ENCODE data around the gene RBBP6. TPM values are rescaled to one million over a fixed set of nuclear protein-coding genes. Genes with fewer than 3 reads are reported as not detected.

The RBBP6 gene
- total and polyA plus RNA-seq, 9 of the 15 experiments (the other 6 are each of a cell fraction or from before 2014, with no cell fraction given) = 19.2 to 76.6 (median 42.7) TPM

GRCh38 chr16:24572069-24572468 lies 32.7 kb downstream of the RBBP6 start (continued):
- TF ChIP-seq GTF3C2 (IDR thresholded peaks at IDR 0.05; ENCODE audit: borderline replicate concordance, extremely low read depth, insufficient read length) (no peak), THRAP3 (IDR thresholded peaks at IDR 0.05; ENCODE audit: borderline replicate concordance) (0 out of 2 replicates have a peak, but pooled peaks have one; percentile 50), FOXP1 (CRISPR knock-in tag; IDR thresholded peaks at IDR 0.05) (no peak), ZNF449 (CRISPR knock-in tag; IDR thresholded peaks at IDR 0.05) (no peak), POLR2A (conservative IDR thresholded peaks at IDR 0.05) (peak; percentile 55), NELFE (IDR thresholded peaks at IDR 0.05; ENCODE audit: insufficient read depth, insufficient read length) (no peak), ZNF277 (CRISPR knock-in tag; IDR thresholded peaks at IDR 0.05; ENCODE audit: borderline replicate concordance) (no peak), MAFG (tag; conservative IDR thresholded peaks at IDR 0.05) (0 out of 2 replicates have a peak, but pooled peaks have one; percentile 16), MYC (IDR thresholded peaks at IDR 0.05; ENCODE audit: low read depth, low read length) (no peak), MYC (CRISPR knock-in tag; IDR thresholded peaks at IDR 0.05; ENCODE audit: borderline replicate concordance, low read depth) (no peak), ZNF79 (CRISPR knock-in tag; IDR thresholded peaks at IDR 0.05; ENCODE audit: low read depth) (no peak), ZNF395 (CRISPR knock-in tag; IDR thresholded peaks at IDR 0.05) (no peak)
